Measurements from ENCODE around the gene ANKRD9.
A peak's percentile ranks its signal among the peaks of the same experiment; 100 is the strongest.

Gene ANKRD9

GRCh38 chr14:102513899-102514772, 4.6 kb upstream of the ANKRD9 start:
- DNase-seq (ENCODE audit: low read depth) = no peak

DNA sequence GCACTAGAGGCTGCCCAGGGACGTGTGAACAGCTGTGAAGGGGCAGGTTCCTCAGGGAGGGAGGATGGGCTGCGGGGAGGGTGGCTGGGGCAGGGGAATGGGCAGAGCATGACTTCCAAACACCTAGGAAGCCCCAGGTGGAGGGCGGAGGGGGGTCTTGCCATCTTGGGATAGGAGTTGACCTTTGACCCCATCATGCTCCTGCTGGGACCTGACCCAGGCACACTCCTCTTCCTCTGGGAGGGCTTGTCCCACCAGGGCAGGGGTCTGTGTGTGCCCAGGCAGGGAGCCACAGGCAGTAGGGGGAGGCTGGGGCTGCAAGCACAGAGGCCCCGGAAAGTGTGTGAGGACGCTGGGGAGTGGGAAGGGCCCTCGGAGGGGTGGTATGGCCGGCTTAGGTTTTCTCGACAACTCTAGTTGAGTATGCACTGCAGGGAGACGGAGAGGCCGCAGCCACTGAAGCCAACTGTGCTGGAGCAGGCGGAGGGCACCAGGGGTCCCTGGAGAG, 3.3 kb upstream of the ANKRD9 start:
- DNase-seq (ENCODE audit: low read depth) = no peak

- DNase-seq (ENCODE audit: low read depth) = no peak
These were observed 2.0 kb upstream of the ANKRD9 start for GRCh38 chr14:102511538-102511937.

GRCh38 chr14:102510616-102511520, 1.3 kb upstream of the ANKRD9 start:
- no peak for DNase-seq (ENCODE audit: low read depth)

DNA sequence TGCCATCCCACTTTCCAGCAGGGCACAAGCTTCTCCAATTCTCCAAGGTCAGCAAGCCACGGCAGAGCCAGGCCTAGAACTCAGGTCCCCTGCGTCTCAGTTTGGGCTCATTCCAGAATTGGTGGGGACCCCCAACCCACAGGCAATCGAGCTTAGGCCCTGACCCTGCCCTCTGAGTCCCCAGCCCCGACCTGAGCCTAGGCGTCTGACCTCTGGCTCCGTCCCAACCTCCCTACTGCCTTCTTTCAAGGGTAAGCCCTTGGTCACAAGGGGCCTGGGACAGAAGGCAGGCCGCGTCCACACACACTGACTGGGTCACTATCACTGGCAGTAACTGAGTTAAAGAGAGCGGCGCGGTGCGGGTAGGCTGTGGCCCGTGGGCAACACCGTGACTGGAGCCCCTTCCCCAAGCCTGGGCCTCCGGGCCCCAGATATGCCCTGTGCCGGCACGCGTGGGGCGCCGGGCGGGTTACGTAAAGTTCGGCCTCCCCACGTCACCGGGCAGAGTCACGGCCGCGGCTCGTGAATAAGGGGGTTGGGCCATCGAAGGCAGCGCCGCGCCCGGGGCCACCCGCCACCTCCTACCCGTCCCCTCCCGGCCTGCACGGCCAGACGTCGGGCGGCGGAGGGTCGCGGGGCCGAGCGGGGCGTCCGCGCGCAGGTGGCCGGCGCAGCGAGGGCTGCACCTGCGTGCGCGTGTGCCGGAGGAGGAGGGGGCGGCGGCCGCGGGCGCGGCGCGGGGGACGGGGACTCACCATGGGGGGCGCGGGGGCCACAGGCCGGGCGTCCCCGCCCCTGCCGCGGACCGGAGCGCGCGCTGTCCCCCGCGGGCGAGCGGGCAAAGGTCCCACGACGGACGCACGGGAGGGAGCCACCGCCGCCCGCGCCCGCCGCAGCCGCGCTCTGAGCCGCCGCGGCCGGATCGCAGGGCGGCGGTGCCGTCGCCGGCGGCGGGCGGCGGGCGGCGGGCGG, 516 bp downstream of the ANKRD9 start:
- DNase-seq (ENCODE audit: low read depth) = no peak

- no peak for DNase-seq (ENCODE audit: low read depth)
These were observed 1.2 kb downstream of the ANKRD9 start for GRCh38 chr14:102508410-102508773.

DNA sequence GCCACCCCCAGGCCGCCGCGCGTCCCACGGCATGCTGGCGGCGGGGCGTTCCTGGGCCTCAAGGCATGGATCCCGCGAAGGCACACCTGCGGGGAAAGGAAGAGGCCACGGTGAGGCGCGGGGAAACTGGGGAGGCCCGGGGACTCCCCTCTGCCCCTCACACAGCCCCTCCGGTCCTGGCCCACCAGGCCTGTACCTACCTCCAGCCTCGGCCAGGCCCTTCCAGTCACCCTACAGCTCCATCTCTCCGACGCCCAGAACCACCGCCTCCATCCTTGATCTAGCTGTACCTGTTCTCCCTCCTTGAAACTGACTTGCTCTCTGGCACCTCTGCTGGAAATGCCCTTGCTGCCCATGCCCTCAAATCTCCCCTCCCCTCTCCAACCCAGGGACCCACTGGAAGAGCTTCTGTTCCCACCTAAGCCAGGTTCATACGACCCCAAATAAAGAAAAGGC, 1.7 kb downstream of the ANKRD9 start:
- DNase-seq (ENCODE audit: low read depth) = no peak

DNA sequence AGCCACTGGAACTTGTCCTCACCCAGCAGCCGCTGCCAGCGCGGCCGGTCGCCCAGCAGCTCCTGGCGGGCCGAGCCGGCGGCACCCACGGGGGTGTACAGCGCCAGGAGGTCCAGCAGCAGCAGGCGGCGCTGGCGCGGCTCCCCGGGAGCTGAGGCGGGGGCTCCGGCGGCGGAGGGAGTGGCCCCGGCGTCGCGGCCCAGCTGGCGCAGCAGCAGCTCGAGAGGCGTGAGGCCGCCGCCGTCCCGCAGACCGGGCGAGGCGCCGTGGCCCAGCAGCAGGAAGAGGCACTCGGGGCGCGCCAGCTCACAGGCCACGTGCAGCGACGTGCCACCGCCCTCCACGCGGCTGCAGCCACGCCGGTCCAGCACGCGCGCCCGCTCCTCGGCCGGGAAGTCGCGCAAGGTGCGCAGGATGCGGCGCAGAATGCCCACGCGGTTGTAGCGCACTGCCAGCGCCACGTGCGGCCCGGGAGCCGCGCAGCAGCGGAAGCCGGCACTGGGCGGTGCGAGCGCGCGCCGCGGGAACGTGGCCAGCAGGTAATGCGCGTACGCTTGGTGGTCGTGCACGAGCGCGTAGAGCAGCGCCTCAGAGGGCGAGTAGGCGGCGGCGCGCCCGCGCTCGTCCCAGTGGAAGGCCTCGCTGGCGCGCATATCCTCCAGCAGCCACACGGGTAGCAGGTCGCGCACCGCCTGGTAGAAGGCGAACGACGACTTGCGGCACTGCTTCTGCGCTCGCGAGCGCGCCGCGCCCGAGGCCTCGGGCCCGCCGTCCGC, 2.3 kb downstream of the ANKRD9 start:
- DNase-seq (ENCODE audit: low read depth) = no peak

DNA sequence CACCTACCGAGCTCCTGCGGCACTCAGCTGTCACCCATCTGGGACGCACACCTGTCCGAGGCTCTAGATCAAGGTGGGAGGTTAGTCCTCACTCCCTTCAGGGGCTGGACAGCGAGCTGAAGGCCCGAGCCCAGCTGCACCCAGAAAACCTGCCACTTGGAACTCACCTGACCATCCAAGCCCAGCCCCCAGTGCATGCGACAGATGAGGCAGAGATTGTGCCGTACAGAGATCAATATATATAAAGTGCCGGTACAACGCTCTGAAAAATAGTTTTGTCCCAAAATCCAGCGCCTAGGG, 3.0 kb downstream of the ANKRD9 start:
- no peak for DNase-seq (ENCODE audit: low read depth)

DNA sequence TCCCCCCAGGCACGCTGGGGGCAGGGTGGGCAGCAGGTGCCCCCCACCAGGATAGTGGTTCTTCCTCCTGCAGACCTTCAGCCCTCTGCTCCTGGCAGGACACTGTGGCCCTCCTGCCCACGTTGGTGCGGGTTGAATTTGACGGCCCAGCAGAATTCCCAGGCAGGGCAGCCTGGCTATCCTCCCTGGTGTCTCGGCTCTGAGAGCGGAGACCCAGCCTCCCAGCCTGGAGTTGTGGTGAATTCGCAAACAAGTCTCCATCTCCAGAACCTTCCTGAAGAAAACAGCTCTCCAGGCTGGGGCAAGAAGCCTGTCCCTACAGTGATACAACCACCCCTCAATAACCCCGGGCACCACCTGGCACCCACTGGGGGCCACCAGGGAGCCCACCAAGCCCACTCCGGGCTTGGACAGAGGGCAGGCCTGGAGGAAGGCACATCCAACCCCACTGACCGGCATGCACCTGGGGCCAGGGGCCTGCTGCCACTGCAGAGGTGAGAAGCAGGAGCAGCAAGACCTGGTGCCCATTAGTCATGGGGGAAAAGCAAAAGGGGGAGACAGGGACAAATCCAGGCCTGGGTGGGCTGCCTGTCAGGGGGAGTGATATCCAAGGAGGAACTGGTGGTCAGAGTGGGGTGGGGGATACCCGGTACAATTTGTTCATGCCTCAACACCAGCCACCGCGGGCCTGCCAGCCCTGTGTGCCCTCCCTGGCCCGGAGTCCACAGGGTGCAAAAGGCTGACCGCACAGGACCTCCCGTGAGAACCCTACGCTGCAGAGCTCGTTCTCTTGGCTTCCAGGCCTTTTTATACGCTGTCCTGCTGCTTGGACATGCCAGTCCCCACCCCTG, 3.6 kb downstream of the ANKRD9 start:
- DNase-seq (ENCODE audit: low read depth) = no peak

- DNase-seq (ENCODE audit: low read depth) = no peak
These were observed 4.5 kb downstream of the ANKRD9 start for GRCh38 chr14:102505000-102505619.

DNA sequence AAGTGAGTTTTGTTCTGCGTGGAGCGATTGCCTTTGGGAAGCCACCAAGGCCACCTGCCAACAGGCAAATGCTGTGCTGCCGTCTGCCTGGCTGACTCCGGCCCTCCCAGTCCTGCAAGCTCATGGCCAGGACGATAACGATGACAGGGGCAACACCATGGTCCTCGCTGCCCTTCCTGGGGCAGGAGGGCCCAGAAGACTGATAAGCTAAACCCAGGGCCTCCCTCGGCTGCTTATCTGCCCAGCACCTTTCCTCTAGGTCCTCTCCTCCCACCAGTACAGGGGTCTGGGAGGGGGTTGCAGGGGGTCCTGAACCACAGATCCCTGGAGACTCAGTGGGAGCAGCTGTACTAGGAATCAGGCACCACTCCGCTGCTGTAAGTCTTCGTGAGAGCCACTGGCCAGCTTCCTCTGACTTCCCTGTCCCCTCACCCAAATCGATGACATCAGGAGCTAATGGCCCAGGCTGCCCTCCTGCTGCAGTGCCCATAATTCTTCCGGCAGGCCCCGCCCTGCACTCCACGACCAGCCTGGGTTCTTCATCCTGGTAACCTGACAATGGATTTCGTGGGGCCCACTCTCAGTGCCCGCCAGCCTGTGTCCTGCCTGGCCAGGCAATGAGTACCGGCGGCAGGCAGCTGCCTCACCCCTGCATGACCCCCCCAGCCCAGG, 5.1 kb downstream of the ANKRD9 start:
- DNase-seq (ENCODE audit: low read depth) = no peak

- no peak for DNase-seq (ENCODE audit: low read depth)
These were observed 5.8 kb downstream of the ANKRD9 start for GRCh38 chr14:102503641-102504327.

DNA sequence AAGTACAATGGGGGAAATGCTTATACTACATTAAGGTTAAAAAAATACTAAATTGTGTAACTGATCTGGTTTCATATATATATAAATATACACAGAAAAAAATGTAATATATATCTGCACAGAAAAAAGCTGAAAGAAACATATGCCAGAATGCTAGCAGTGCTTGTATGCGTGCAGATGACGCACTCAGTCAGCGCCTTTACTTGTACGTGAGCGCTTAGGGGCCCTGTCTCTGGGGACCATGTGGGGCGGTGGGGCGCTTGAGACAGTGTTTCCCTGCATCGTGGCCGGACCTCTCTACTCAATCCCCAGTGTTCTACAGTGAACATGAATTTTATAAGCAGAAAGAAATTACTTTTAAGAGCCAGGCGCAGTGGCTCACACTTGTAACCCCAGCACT, 7.0 kb downstream of the ANKRD9 start:
- DNase-seq (ENCODE audit: low read depth) = no peak

- DNase-seq (ENCODE audit: low read depth) = no peak
These were observed 7.7 kb downstream of the ANKRD9 start for GRCh38 chr14:102501751-102502315.

- DNase-seq (ENCODE audit: low read depth) = no peak
These were observed 8.9 kb downstream of the ANKRD9 start for GRCh38 chr14:102500713-102501112.

GRCh38 chr14:102500158-102500662, 9.4 kb downstream of the ANKRD9 start:
- peak; percentile 73 for DNase-seq (ENCODE audit: low read depth)
